Frontal cortex (tissue), 1 donor: Measurements from ENCODE around the gene IRF2BPL. TPM values are rescaled to one million over a fixed set of nuclear protein-coding genes. Genes with fewer than 3 reads are reported as not detected.

Experiments
- total RNA-seq: library from RNA; depleted of rRNA; stranded (reverse); fragments of >200 nt; gene quantifications from one replicate; pipeline ENCODE4 v1.2.3, GENCODE V29; 2014

Gene IRF2BPL
- total RNA-seq, 1 donor from 2014 or later = 68.9 TPM

Other genes with a start within 250 kb of the IRF2BPL start
- gene ANGEL1, start 215.8 kb downstream of the IRF2BPL start, total RNA-seq = 6.5 TPM
- gene LRRC74A, start 202.3 kb downstream of the IRF2BPL start, total RNA-seq = not detected
- gene CIPC, start 69.5 kb upstream of the IRF2BPL start, total RNA-seq = 44.8 TPM
- 5.7 TPM for gene ZDHHC22, start 113.1 kb upstream of the IRF2BPL start, total RNA-seq
- 8.6 TPM for gene TMEM63C, start 153.1 kb upstream of the IRF2BPL start, total RNA-seq
- gene NGB, start 242.5 kb upstream of the IRF2BPL start, total RNA-seq = 4.9 TPM